Neural cell (in vitro differentiated cells): ENCODE results near the gene SLCO6A1. TPM values are rescaled to one million over a fixed set of nuclear protein-coding genes. Genes with fewer than 3 reads are reported as not detected.

ENCODE experiments used
- H2AFZ ChIP-seq: fragments of 200-600, 300-800 bp; sonication (generic), shearing (Covaris generic); 2 replicates; pipeline ENCODE4 v1.6.0; 2014; ENCODE audit warnings: low read depth, mild to moderate bottlenecking, antibody characterized with exemption, low read length, moderate library complexity
- H3F3A ChIP-seq: fragments of 200-600 bp; shearing (Covaris generic); 2 replicates; pipeline ENCODE4 v1.6.1; 2016; ENCODE audit warnings: mild to moderate bottlenecking, moderate library complexity, mixed read lengths, antibody characterized with exemption, low read length; ENCODE audit not compliant: insufficient read depth, poor library complexity, severe bottlenecking
- H3K27ac ChIP-seq: fragments of 200-600, 300-800 bp; sonication (generic), shearing (Covaris generic); 2 replicates; pipeline ENCODE4 v1.5.1; 2014; ENCODE audit warnings: mild to moderate bottlenecking, low read length, moderate library complexity
- H3K27me3 ChIP-seq: fragments of 300-800, 200-600 bp; sonication (generic), shearing (Covaris generic); 2 replicates; pipeline ENCODE4 v1.6.0; 2014; ENCODE audit warnings: mild to moderate bottlenecking, low read depth, low read length, moderate library complexity; ENCODE audit not compliant: insufficient read depth
- H3K36me3 ChIP-seq: fragments of 300-800, 200-600 bp; sonication (generic), shearing (Covaris generic); 2 replicates; pipeline ENCODE4 v1.5.1; 2014; ENCODE audit warnings: mild to moderate bottlenecking, antibody characterized with exemption, low read length, moderate library complexity; ENCODE audit not compliant: insufficient read depth
- H3K4me2 ChIP-seq: fragments of 300-800, 200-600 bp; sonication (generic), shearing (Covaris generic); 2 replicates; pipeline ENCODE4 v1.6.0; 2014; ENCODE audit warnings: mild to moderate bottlenecking, low read length
- H3K4me3 ChIP-seq: fragments of 300-800, 200-600 bp; sonication (generic), shearing (Covaris generic); 2 replicates; pipeline ENCODE4 v1.5.1; 2014; ENCODE audit warnings: mild to moderate bottlenecking, low read length, moderate library complexity
- H3K79me2 ChIP-seq: fragments of 200-600 bp; shearing (Covaris generic); replicated peaks from 2 replicates; pipeline ENCODE4 v1.6.0; 2014; ENCODE audit warnings: mild to moderate bottlenecking, low read length, moderate library complexity; ENCODE audit not compliant: insufficient read depth
- H3K9ac ChIP-seq: fragments of 300-800, 200-600 bp; sonication (generic), shearing (Covaris generic); 2 replicates; pipeline ENCODE4 v1.6.1; 2016; ENCODE audit warnings: mild to moderate bottlenecking, low read length, mixed read lengths
- H3K9me2 ChIP-seq: fragments of 200-600 bp; shearing (Covaris generic); 2 replicates; pipeline ENCODE4 v1.6.1; 2016; ENCODE audit warnings: mild to moderate bottlenecking, low read length, mixed read lengths; ENCODE audit not compliant: insufficient read depth
- H3K9me3 ChIP-seq: fragments of 200-600, 300-800 bp; sonication (generic), shearing (Covaris generic); 2 replicates; pipeline ENCODE4 v1.6.1; 2016; ENCODE audit warnings: mild to moderate bottlenecking, mixed run types, low read length, moderate library complexity, mixed read lengths
- H4K20me1 ChIP-seq: fragments of 200-600 bp; shearing (Covaris generic); 2 replicates; pipeline ENCODE4 v1.6.1; 2016; ENCODE audit warnings: mild to moderate bottlenecking, mixed run types; ENCODE audit not compliant: insufficient read depth
- EP300 ChIP-seq: fragments of 450-650 bp; conservative IDR thresholded peaks from 2 replicates; pipeline ENCODE4 v1.6.1; 2014; ENCODE audit warnings: antibody characterized with exemption, mild to moderate bottlenecking, moderate library complexity; ENCODE audit not compliant: poor library complexity, severe bottlenecking
- EZH2 ChIP-seq: fragments of 200-600, 300-800 bp; shearing (Covaris generic), sonication (generic); IDR thresholded peaks from 2 replicates; pipeline ENCODE4 v1.6.1; 2014; ENCODE audit warnings: antibody characterized with exemption, low read length, borderline replicate concordance, mild to moderate bottlenecking; ENCODE audit not compliant: insufficient read depth, poor library complexity, severe bottlenecking
- MXI1 ChIP-seq: fragments of 450-650 bp; conservative IDR thresholded peaks from 2 replicates; pipeline ENCODE4 v1.6.1; 2014; ENCODE audit warnings: antibody characterized with exemption, mild to moderate bottlenecking; ENCODE audit not compliant: poor library complexity, severe bottlenecking
- POLR2AphosphoS5 ChIP-seq: IDR thresholded peaks from 2 replicates; pipeline ENCODE4 v1.6.1; 2012
- RAD21 ChIP-seq: fragments of 450-650 bp; conservative IDR thresholded peaks from 2 replicates; pipeline ENCODE4 v1.6.1; 2014; ENCODE audit warnings: antibody characterized with exemption, mild to moderate bottlenecking, moderate library complexity
- SMC3 ChIP-seq: fragments of 450-650 bp; conservative IDR thresholded peaks from 2 replicates; pipeline ENCODE4 v1.6.1; 2014; ENCODE audit warnings: antibody characterized with exemption, mild to moderate bottlenecking, moderate library complexity; ENCODE audit not compliant: poor library complexity
- TAF1 ChIP-seq: IDR thresholded peaks from 2 replicates; pipeline ENCODE4 v1.6.1; 2012; ENCODE audit warnings: low read depth
- polyA plus RNA-seq: library from polyadenylated mRNA; depleted of rRNA; stranded (reverse); fragments of >200 nt; gene quantifications from 2 replicates; pipeline ENCODE4 v1.2.3, GENCODE V29; 2014
- TF ChIP-seq, protein P1 (sequence below): IDR thresholded peaks from 2 replicates; pipeline ENCODE4 v1.6.1; 2012; ENCODE audit warnings: borderline replicate concordance
- TF ChIP-seq, protein P2 (sequence below): fragments of 450-650 bp; IDR thresholded peaks from 2 replicates; pipeline ENCODE4 v1.5.1; 2014; ENCODE audit warnings: antibody characterized with exemption, mild to moderate bottlenecking, moderate library complexity; ENCODE audit not compliant: poor library complexity, severe bottlenecking

Gene SLCO6A1
- polyA plus RNA-seq, 1 donor from 2014 or later, result not detected

DNA sequence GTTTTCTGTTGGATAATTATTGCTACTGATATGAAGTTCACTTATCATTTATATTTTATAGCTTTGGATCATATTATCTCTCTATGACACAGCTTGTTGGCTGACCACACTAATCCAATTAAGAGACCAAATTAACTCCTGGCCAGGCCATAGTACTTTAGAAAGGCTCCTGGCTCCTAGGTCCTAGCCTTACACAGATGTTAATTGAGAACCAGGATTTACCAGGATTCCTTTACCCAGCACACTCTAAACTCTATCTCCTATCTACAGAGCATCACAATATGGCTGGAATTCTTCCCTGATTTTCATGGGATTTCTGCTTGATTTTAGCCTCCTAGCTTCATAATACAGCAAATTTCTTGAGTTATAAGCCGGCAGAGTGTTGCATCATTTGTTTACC is 80.3 kb downstream of the SLCO6A1 start:
- Histone ChIP-seq H3K27me3 (no peaks in the 10 kb centered on the region), H2AFZ (no peak overlapping the region), H3K79me2 (no peaks in the 10 kb centered on the region), H3K36me3 (no peaks in the 10 kb centered on the region), H3K9me3 (no peaks in the 10 kb centered on the region), H3K9me2 (no peaks in the 10 kb centered on the region), H3K4me2 (no peak overlapping the region), H3K27ac (no peak overlapping the region), H4K20me1 (no peaks in the 10 kb centered on the region), H3F3A (no peaks in the 10 kb centered on the region), H3K9ac (no peak overlapping the region), H3K4me3 (no peak overlapping the region)
- TF ChIP-seq, protein P1, sequence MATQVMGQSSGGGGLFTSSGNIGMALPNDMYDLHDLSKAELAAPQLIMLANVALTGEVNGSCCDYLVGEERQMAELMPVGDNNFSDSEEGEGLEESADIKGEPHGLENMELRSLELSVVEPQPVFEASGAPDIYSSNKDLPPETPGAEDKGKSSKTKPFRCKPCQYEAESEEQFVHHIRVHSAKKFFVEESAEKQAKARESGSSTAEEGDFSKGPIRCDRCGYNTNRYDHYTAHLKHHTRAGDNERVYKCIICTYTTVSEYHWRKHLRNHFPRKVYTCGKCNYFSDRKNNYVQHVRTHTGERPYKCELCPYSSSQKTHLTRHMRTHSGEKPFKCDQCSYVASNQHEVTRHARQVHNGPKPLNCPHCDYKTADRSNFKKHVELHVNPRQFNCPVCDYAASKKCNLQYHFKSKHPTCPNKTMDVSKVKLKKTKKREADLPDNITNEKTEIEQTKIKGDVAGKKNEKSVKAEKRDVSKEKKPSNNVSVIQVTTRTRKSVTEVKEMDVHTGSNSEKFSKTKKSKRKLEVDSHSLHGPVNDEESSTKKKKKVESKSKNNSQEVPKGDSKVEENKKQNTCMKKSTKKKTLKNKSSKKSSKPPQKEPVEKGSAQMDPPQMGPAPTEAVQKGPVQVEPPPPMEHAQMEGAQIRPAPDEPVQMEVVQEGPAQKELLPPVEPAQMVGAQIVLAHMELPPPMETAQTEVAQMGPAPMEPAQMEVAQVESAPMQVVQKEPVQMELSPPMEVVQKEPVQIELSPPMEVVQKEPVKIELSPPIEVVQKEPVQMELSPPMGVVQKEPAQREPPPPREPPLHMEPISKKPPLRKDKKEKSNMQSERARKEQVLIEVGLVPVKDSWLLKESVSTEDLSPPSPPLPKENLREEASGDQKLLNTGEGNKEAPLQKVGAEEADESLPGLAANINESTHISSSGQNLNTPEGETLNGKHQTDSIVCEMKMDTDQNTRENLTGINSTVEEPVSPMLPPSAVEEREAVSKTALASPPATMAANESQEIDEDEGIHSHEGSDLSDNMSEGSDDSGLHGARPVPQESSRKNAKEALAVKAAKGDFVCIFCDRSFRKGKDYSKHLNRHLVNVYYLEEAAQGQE, result no peak
- no peak for TF ChIP-seq SMC3
- TF ChIP-seq EP300, result no peak
- no peak for TF ChIP-seq RAD21
- TF ChIP-seq POLR2AphosphoS5, result no peak
- no peak for TF ChIP-seq EZH2
- no peak for TF ChIP-seq TAF1
- TF ChIP-seq MXI1, result no peak
- TF ChIP-seq, protein P2, sequence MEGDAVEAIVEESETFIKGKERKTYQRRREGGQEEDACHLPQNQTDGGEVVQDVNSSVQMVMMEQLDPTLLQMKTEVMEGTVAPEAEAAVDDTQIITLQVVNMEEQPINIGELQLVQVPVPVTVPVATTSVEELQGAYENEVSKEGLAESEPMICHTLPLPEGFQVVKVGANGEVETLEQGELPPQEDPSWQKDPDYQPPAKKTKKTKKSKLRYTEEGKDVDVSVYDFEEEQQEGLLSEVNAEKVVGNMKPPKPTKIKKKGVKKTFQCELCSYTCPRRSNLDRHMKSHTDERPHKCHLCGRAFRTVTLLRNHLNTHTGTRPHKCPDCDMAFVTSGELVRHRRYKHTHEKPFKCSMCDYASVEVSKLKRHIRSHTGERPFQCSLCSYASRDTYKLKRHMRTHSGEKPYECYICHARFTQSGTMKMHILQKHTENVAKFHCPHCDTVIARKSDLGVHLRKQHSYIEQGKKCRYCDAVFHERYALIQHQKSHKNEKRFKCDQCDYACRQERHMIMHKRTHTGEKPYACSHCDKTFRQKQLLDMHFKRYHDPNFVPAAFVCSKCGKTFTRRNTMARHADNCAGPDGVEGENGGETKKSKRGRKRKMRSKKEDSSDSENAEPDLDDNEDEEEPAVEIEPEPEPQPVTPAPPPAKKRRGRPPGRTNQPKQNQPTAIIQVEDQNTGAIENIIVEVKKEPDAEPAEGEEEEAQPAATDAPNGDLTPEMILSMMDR, result no peak

DNA sequence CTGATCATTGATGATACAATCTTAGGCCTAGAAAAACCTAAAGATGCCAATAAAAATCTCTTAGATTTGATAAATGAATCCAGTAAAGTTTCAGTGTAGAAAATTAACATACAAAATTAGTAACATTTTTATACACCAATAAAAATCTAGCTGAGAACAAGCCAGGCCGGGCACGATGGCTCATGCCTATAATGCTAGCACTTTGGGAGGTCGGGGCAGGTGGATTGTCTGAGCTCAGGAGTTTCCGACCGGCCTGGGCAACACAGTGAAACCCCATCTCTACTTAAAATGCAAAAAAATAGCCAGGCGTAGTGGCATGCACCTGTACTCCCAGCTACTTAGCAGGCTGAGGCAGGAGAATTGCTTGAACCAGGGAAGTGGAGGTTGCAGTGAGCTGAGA is 84.4 kb downstream of the SLCO6A1 start:
- Histone ChIP-seq H3K79me2 (no peaks in the 10 kb centered on the region), H3K4me3 (no peak overlapping the region), H3F3A (no peaks in the 10 kb centered on the region), H3K4me2 (no peak overlapping the region), H2AFZ (no peak overlapping the region), H3K27me3 (no peaks in the 10 kb centered on the region), H3K9ac (no peak overlapping the region), H3K9me2 (no peaks in the 10 kb centered on the region), H3K9me3 (no peaks in the 10 kb centered on the region), H4K20me1 (no peaks in the 10 kb centered on the region), H3K36me3 (no peaks in the 10 kb centered on the region), H3K27ac (no peak overlapping the region)
- TF ChIP-seq EZH2 (no peak), SMC3 (no peak)
- TF ChIP-seq, protein P1, result no peak
